Activated CD4-positive, alpha-beta T cell treated with anti-CD3 and anti-CD28 coated beads, Interleukin-2, Interleukin-6, amounts not matched to agents 100 ng/mL and 50 ng/mL, durations not matched to agents 16 hours and 8 hours (primary cell): ENCODE data around the gene SCD5.

Experiments
- DNase-seq: peaks from one replicate; pipeline ENCODE4 v3.0.0-alpha.2; 2020

Gene SCD5

GRCh38 chr4:82623121-82623683 is 175.4 kb downstream of the SCD5 start:
- DNase-seq: no peak

GRCh38 chr4:82621251-82621650 is 177.3 kb downstream of the SCD5 start:
- no peak for DNase-seq

- no peak for DNase-seq
Measured at GRCh38 chr4:82620126-82620735, 178.4 kb downstream of the SCD5 start.

- DNase-seq: no peak
Measured at GRCh38 chr4:82618103-82618720, 180.4 kb downstream of the SCD5 start.

- no peak for DNase-seq
Measured at GRCh38 chr4:82614838-82615449, 183.7 kb downstream of the SCD5 start.

- no peak for DNase-seq
Measured at GRCh38 chr4:82613121-82613520, 185.5 kb downstream of the SCD5 start.

- no peak for DNase-seq
Measured at GRCh38 chr4:82611982-82612381, 186.6 kb downstream of the SCD5 start.

- no peak for DNase-seq
Measured at GRCh38 chr4:82611527-82611926, 187.1 kb downstream of the SCD5 start.

- no peak for DNase-seq
Measured at GRCh38 chr4:82610041-82610440, 188.6 kb downstream of the SCD5 start.

GRCh38 chr4:82606622-82607021 is 192.0 kb downstream of the SCD5 start:
- no peak for DNase-seq

GRCh38 chr4:82604522-82604921 is 194.1 kb downstream of the SCD5 start:
- no peak for DNase-seq

- no peak for DNase-seq
Measured at GRCh38 chr4:82601242-82602015, 197.2 kb downstream of the SCD5 start.

GRCh38 chr4:82599336-82599735 is 199.3 kb downstream of the SCD5 start:
- no peak for DNase-seq

GRCh38 chr4:82594456-82594855 is 204.1 kb downstream of the SCD5 start:
- no peak for DNase-seq

- DNase-seq: no peak
Measured at GRCh38 chr4:82593411-82593810, 205.2 kb downstream of the SCD5 start.

- no peak for DNase-seq
Measured at GRCh38 chr4:82592639-82593038, 206.0 kb downstream of the SCD5 start.

GRCh38 chr4:82591592-82591991 is 207.0 kb downstream of the SCD5 start:
- DNase-seq: no peak

GRCh38 chr4:82589756-82590155 is 208.8 kb downstream of the SCD5 start:
- DNase-seq: no peak

GRCh38 chr4:82588771-82589270 is 209.8 kb downstream of the SCD5 start:
- no peak for DNase-seq

GRCh38 chr4:82587826-82588540 is 210.6 kb downstream of the SCD5 start:
- DNase-seq: no peak

- no peak for DNase-seq
Measured at GRCh38 chr4:82585690-82586435, 212.7 kb downstream of the SCD5 start.

- no peak for DNase-seq
Measured at GRCh38 chr4:82584931-82585330, 213.7 kb downstream of the SCD5 start.
